ENCODE data around the gene DOCK3.
"Not testable (repeated sequence)": the region's sequence is repeated elsewhere in the genome, so short reads cannot be mapped to it uniquely, and the experiment has no call there.

DOCK3 gene

GRCh38 chr3:51379746-51380455 lies 705.2 kb downstream of the DOCK3 start:
- DNase-seq = no peak

- no peak for DNase-seq
Measured at GRCh38 chr3:51380601-51381332, 706.0 kb downstream of the DOCK3 start.

DNA sequence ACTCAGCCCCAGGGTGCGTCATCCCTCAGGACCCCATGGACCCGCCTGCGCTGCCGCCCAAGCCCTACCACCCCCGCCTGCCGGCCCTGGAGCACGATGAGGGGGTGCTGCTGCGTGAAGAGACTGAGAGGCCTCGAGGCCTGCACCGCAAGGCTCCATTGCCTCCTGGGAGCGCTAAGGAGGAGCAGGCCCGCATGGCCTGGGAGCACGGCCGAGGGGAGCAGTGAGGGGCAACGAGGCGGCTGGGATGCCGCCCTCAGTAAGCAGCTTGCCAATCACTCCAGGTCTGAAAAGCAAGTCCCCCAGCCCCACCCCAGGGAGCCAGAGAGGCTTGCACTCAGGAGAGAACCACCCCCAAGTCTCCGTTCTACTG lies 706.6 kb downstream of the DOCK3 start:
- no peak for DNase-seq

DNA sequence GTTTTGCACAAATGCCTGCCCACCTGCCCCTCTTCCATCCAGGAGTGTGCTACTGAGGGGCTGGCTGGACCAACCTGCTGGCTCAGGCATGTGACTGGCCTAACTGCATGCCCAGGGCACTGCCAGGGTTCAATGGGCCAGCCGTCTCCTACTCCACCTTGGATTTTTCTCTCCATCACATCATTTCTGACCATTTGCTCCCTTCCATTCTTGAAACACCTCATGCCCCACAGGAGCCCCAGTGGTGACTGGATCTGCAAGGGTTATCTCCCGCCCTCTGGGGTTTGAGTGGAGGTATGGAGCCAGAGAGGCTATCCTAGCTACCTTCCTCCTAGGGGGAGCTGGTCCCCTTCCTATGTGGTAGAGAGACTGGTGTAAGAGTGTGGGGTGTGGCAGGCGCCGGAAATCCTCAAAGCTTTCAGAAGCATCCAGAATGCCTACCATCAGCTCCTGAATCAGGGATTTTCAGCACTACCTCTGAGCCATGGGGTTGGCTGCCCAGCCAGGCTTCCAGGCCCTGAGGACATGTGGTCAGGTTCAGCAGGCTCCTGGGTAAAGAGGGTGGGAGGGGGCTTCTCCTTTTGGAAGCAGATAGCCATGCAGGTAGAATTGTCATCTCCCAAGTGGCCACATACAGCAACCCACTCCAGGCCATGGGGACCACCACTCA lies 707.5 kb downstream of the DOCK3 start:
- DNase-seq = no peak

- no peak for DNase-seq
Measured at GRCh38 chr3:51382947-51383578, 708.3 kb downstream of the DOCK3 start.

GRCh38 chr3:51384055-51384725 lies 709.5 kb downstream of the DOCK3 start:
- DNase-seq = peak in 1 of 2 donors; percentile 37

GRCh38 chr3:51384726-51385473 lies 710.2 kb downstream of the DOCK3 start, which contains the start of gene MANF:
Gene MANF (plus strand): TSS chr3:51385291. CDS start chr3:51385343, 52 bp downstream.
- DNase-seq = peak; percentile 98 to 99

DNA sequence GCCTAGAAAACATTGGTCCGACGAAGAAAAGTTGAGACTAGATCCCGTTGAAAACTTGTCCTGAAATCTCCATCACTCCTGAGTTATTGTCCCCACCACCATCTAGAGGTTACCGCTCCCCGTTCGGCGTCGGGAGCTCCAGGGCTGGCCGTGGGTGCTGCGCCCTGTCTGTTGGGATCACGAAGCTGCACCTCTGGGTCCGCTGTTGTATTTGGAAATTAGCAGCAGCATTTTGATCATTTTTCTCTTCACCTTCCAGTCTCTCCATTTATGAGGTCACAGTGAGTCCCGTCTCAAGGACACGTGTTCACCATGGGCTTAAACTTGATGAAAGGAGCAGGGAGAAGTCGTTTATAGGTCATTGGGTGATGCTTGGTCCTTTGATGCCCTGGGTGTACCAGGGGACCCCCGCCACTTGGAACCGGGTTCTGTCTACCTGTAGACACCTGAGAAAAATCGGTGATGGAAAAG lies 710.9 kb downstream of the DOCK3 start:
- peak in 1 of 2 donors; percentile 18 for DNase-seq

DNA sequence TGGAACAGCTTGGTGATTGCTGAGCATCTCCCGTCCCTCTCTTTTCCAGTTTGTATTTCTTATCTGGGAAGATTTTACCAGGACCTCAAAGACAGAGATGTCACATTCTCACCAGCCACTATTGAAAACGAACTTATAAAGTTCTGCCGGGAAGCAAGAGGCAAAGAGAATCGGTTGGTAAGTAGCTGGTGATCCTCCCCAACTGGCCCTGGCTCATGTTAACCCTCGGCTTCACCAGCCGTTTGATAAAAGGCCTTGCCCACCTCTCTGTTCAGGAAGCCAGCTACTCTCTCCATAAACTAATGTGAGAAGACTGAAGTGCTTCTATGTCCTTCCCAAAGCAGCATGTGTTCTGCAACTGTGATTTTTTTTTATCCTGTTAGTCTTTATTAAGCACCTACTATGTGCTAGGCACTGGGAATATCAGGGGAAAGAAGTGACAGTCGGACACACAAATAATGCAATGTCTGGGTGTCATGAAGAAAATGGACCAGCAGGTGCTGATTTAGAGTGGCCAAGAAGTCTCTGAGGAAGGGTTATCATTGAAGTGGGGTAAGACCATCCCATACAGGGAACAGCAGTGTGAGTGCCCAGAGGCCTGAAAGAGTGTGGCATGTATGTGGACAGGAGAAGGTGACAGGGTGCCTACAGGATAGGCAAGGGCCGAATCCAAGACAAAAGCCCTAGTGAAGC lies 711.6 kb downstream of the DOCK3 start:
- DNase-seq = no peak

DNA sequence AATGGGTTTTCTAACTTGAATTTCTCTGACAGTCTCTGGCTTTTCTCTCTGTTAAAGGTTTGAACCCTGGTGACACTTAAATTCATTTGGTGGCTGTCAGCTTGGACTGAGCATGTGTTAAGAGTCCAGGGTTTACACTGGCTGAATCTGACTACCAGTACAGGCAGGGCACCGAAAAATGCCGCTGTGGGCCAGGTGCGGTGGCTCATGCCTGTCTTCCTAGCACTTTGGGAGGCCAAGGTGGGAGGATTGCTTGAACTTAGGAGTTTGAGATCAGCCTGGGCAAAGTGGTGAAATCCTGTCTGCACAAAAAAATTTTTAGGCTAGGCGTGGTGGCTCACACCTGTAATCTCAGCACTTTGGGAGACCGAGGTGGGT lies 712.1 kb downstream of the DOCK3 start:
- DNase-seq = no peak

GRCh38 chr3:51387281-51387680 lies 712.6 kb downstream of the DOCK3 start:
- DNase-seq = not testable (repeated sequence)

GRCh38 chr3:51388286-51389029 lies 713.7 kb downstream of the DOCK3 start:
- DNase-seq = peak; percentile 30 to 57

DNA sequence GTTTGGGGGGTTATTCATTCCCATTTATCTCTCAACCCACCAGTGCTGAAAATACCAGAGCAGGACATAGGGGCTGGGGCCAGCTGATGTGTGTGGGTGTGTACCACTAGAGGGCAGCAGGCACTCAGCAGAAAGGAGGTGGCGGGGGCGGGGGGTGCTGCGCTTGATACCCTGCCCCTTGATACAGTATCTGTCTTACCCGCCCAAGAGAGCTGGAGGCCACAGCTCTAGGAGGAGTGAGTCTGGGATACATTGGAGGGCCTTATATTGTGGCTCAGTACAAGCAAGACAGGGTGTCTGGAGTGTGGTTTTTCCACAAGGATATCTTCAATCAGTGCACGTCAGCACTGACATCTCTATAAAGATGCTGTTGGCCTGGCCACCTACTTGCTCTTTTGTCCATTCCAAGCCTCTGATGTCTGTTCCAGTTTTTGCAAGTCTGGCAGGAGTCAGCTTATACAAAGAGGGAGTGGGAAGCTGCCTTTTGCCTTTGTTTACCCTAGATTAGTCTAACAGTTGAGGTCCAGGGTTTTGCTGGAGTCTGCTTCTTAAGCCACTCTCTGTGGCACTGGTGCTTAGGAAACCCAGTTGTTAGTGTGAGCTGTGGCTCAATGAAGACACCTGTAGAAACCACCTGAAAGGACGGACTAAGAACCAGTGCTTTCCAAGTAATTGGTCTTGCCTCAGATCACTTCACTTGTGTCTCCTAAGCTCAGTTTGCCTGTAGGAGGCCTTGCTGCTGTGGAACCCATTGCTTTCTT lies 714.9 kb downstream of the DOCK3 start:
- peak; percentile 29 to 47 for DNase-seq

DNA sequence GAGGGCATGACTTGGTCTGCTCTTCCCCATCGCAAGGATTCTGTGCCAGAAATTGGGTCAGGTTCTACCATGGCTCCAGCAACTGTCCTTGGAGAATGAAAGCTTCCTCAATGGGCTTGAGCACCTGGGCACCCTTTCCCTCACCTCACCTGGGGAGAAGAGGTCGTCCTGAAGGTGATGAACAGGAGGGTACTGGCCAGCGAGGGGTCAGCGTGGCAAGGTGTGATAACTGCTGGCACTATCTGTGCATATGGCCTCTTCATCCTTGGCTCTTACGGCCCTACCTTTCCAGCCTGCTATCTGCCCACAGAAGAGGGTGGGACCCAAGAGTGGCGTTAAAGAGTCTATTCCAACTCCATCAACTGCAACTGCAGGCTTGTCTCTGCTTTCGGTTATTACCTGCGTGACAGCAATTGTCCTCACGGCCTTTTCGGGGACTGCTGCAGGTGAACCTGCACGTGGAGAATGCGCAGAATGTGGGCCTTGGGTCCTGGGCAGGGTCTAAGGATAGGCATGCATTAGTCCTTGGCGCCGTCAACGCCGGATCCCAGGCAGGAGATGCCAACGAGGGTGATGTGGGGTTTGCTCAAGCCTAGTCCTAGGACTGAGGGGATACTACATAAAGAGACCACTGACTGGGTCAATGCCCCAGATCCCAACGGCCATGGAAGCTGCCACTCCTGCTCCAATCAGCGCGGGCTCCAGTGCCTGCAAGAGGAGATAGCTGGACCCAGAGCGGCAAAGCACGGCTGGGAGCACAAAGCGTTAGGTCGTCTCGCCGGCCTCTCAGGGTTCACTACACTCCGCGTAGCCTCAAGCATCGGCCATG lies 715.7 kb downstream of the DOCK3 start:
- no peak for DNase-seq

DNA sequence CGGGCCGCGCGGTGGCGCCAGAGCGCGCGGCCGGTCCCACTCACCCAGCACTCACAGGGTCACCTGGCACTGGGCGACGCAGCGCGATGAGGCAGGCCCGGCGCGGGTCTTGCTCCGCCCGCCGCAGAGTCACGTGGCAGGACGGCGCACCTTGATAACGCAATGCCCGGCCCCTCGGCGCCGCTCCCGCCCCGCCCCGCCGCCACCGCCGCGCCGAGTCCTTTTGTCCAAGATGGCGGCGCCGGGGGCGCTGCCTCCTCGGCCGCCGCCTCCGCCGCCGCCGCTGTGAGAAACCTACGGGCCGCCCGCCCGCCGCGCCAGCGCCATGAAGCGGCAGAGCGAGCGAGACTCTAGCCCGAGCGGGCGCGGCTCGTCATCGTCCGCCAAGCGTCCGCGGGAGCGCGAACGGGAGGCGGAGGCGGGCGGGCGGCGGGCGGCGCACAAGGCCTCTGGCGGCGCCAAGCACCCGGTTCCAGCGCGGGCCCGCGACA lies 716.4 kb downstream of the DOCK3 start, which contains the start of gene RBM15B:
Gene RBM15B (plus strand): TSS at position 211 of the 491 bp plus-strand sequence. CDS start 115 bp downstream, at position 326.
- DNase-seq = peak; percentile 97 to 98

GRCh38 chr3:51391566-51392354 lies 717.0 kb downstream of the DOCK3 start:
- peak in 1 of 2 donors; percentile 40 for DNase-seq
